AG09319 (cell line): ENCODE data around the gene LYSMD1.

ENCODE experiments used
- DNase-seq: peaks from one replicate; pipeline ENCODE4 v3.0.0-alpha.2; 2010; ENCODE audit warnings: low read depth; ENCODE audit errors: extremely low read depth
- CTCF ChIP-seq: IDR thresholded peaks from 2 replicates; pipeline ENCODE4 v1.5.1; 2011; ENCODE audit warnings: low read depth, mild to moderate bottlenecking, inconsistent platforms, low read length, moderate library complexity

LYSMD1 gene

GRCh38 chr1:151130987-151131586, 34.6 kb downstream of the LYSMD1 start:
- no peak for TF ChIP-seq CTCF
- peak; percentile 27 for DNase-seq

- TF ChIP-seq CTCF: no peak
These were observed 36.9 kb downstream of the LYSMD1 start for GRCh38 chr1:151128800-151129199.

GRCh38 chr1:151124763-151125403, 40.8 kb downstream of the LYSMD1 start:
- no peak for DNase-seq
- no peak for TF ChIP-seq CTCF

More at GRCh38 chr1:151128800-151129199, 36.9 kb downstream of the LYSMD1 start:
- no peak for DNase-seq

- no peak for DNase-seq
- no peak for TF ChIP-seq CTCF
These were observed 51.8 kb downstream of the LYSMD1 start for GRCh38 chr1:151113877-151114276.
